SJCRH30 (cell line): Measurements from ENCODE around the gene WIPF1. TPM values are rescaled to one million over a fixed set of nuclear protein-coding genes. Genes with fewer than 3 reads are reported as not detected.

Source experiments
- DNase-seq, 2 experiments: peaks; one replicate each; pipeline ENCODE4 v3.0.0-alpha.2; 2015 to 2020
- H3K27ac ChIP-seq: fragments of 250-450 bp; sonication (Bioruptor Pico); 2 replicates; pipeline ENCODE4 v1.5.1; 2020; ENCODE audit warnings: mild to moderate bottlenecking, moderate library complexity
- H3K27me3 ChIP-seq: fragments of 250-450 bp; sonication (Bioruptor Pico); 2 replicates; pipeline ENCODE4 v1.5.1; 2020; ENCODE audit warnings: mild to moderate bottlenecking, moderate library complexity
- H3K36me3 ChIP-seq: fragments of 250-450 bp; sonication (Bioruptor Pico); 2 replicates; pipeline ENCODE4 v1.5.1; 2020; ENCODE audit warnings: mild to moderate bottlenecking, moderate library complexity
- H3K4me1 ChIP-seq: fragments of 250-450 bp; sonication (Bioruptor Pico); 2 replicates; pipeline ENCODE4 v1.5.1; 2020; ENCODE audit warnings: mild to moderate bottlenecking, moderate library complexity
- H3K4me3 ChIP-seq: fragments of 250-450 bp; sonication (Bioruptor Pico); 2 replicates; pipeline ENCODE4 v1.5.1; 2020; ENCODE audit warnings: mild to moderate bottlenecking, moderate library complexity
- H3K9me3 ChIP-seq: fragments of 250-450 bp; sonication (Bioruptor Pico); replicated peaks from 2 replicates; pipeline ENCODE4 v1.5.1; 2020; ENCODE audit warnings: mild to moderate bottlenecking, moderate library complexity
- total RNA-seq: library from RNA; depleted of rRNA; stranded (reverse); fragments of >200 nt; shearing (Covaris generic); gene quantifications from 2 replicates; pipeline ENCODE4 v1.2.3, GENCODE V29; 2014

Gene WIPF1
- total RNA-seq, 1 experiment from 2014 or later = 18.8 TPM

- H3K4me3 ChIP-seq = no peak overlapping the region
- H3K4me1 ChIP-seq = peaks cover 5% of the 10 kb centered on the region; the same call in 1 of the 2 replicates
- peak; percentile 36 to 67 for DNase-seq
- H3K9me3 ChIP-seq = no peaks in the 10 kb centered on the region
- no peak overlapping the region for H3K27ac ChIP-seq
- H3K36me3 ChIP-seq = peaks cover 3% of the 10 kb centered on the region; the same call in 1 of the 2 replicates
- no peaks in the 10 kb centered on the region for H3K27me3 ChIP-seq
These were observed 19.5 kb downstream of the WIPF1 start for GRCh38 chr2:174577967-174578589.

- no peak overlapping the region for H3K4me3 ChIP-seq
- no peaks in the 10 kb centered on the region for H3K9me3 ChIP-seq
- H3K4me1 ChIP-seq = peaks cover 5% of the 10 kb centered on the region; the same call in 1 of the 2 replicates
- H3K27me3 ChIP-seq = no peaks in the 10 kb centered on the region
- H3K36me3 ChIP-seq = peaks cover 10% of the 10 kb centered on the region; the same call in 1 of the 2 replicates
- DNase-seq = no peak
- no peak overlapping the region for H3K27ac ChIP-seq
These were observed 22.4 kb downstream of the WIPF1 start for GRCh38 chr2:174575124-174575776.

- H3K4me1 ChIP-seq = peaks cover 5% of the 10 kb centered on the region; the same call in 1 of the 2 replicates
- no peaks in the 10 kb centered on the region for H3K27me3 ChIP-seq
- no peak overlapping the region for H3K27ac ChIP-seq
- no peak for DNase-seq
- H3K4me3 ChIP-seq = no peak overlapping the region
- H3K36me3 ChIP-seq = peaks cover 10% of the 10 kb centered on the region; the same call in 1 of the 2 replicates
- no peaks in the 10 kb centered on the region for H3K9me3 ChIP-seq
These were observed 22.9 kb downstream of the WIPF1 start for GRCh38 chr2:174574657-174575056.

- no peak overlapping the region for H3K27ac ChIP-seq
- H3K4me1 ChIP-seq = peaks cover 5% of the 10 kb centered on the region; the same call in 1 of the 2 replicates
- peaks cover 10% of the 10 kb centered on the region; the same call in 1 of the 2 replicates for H3K36me3 ChIP-seq
- no peak for DNase-seq
- H3K9me3 ChIP-seq = no peaks in the 10 kb centered on the region
- no peaks in the 10 kb centered on the region for H3K27me3 ChIP-seq
- H3K4me3 ChIP-seq = no peak overlapping the region
These were observed 24.0 kb downstream of the WIPF1 start for GRCh38 chr2:174573621-174574081.

- Histone ChIP-seq H3K36me3 (peaks cover 8% of the 10 kb centered on the region; the same call in 1 of the 2 replicates), H3K4me3 (no peak overlapping the region), H3K27me3 (no peaks in the 10 kb centered on the region), H3K27ac (no peak overlapping the region), H3K9me3 (no peaks in the 10 kb centered on the region), H3K4me1 (no peaks in the 10 kb centered on the region)
- DNase-seq = no peak
These were observed 25.0 kb downstream of the WIPF1 start for GRCh38 chr2:174572556-174572955.

GRCh38 chr2:174571669-174572323, 25.8 kb downstream of the WIPF1 start:
- Histone ChIP-seq H3K27ac (no peak overlapping the region), H3K27me3 (no peaks in the 10 kb centered on the region), H3K36me3 (peaks cover 8% of the 10 kb centered on the region; the same call in 1 of the 2 replicates), H3K4me1 (no peaks in the 10 kb centered on the region), H3K4me3 (no peak overlapping the region), H3K9me3 (no peaks in the 10 kb centered on the region)
- DNase-seq = no peak

- Histone ChIP-seq H3K9me3 (no peaks in the 10 kb centered on the region), H3K4me1 (no peaks in the 10 kb centered on the region), H3K27ac (no peak overlapping the region), H3K27me3 (no peaks in the 10 kb centered on the region), H3K36me3 (peaks cover 8% of the 10 kb centered on the region; the same call in 1 of the 2 replicates), H3K4me3 (no peak overlapping the region)
- no peak for DNase-seq
These were observed 27.2 kb downstream of the WIPF1 start for GRCh38 chr2:174570318-174570958.

- no peak for DNase-seq
- H3K4me1 ChIP-seq = no peaks in the 10 kb centered on the region
- H3K27me3 ChIP-seq = no peaks in the 10 kb centered on the region
- peaks cover 8% of the 10 kb centered on the region; the same call in 1 of the 2 replicates for H3K36me3 ChIP-seq
- H3K9me3 ChIP-seq = no peaks in the 10 kb centered on the region
- H3K4me3 ChIP-seq = no peak overlapping the region
- no peak overlapping the region for H3K27ac ChIP-seq
These were observed 27.9 kb downstream of the WIPF1 start for GRCh38 chr2:174569678-174570077.

GRCh38 chr2:174568425-174568824, 29.2 kb downstream of the WIPF1 start:
- DNase-seq = no peak

GRCh38 chr2:174566871-174567270, 30.7 kb downstream of the WIPF1 start:
- Histone ChIP-seq H3K4me1 (no peaks in the 10 kb centered on the region), H3K9me3 (no peaks in the 10 kb centered on the region), H3K27ac (no peak overlapping the region), H3K27me3 (no peaks in the 10 kb centered on the region), H3K36me3 (peaks cover 8% of the 10 kb centered on the region; the same call in 1 of the 2 replicates), H3K4me3 (no peak overlapping the region)
- DNase-seq = no peak

More at GRCh38 chr2:174568425-174568824, 29.2 kb downstream of the WIPF1 start:
- Histone ChIP-seq H3K36me3 (peaks cover 8% of the 10 kb centered on the region; the same call in 1 of the 2 replicates), H3K4me3 (no peak overlapping the region), H3K27me3 (no peaks in the 10 kb centered on the region), H3K9me3 (no peaks in the 10 kb centered on the region), H3K4me1 (no peaks in the 10 kb centered on the region), H3K27ac (no peak overlapping the region)

GRCh38 chr2:174563530-174564282, 33.9 kb downstream of the WIPF1 start:
- H3K27me3 ChIP-seq = no peaks in the 10 kb centered on the region
- H3K9me3 ChIP-seq = no peaks in the 10 kb centered on the region
- DNase-seq = no peak
- H3K36me3 ChIP-seq = no peaks in the 10 kb centered on the region
- no peak overlapping the region for H3K4me3 ChIP-seq
- no peaks in the 10 kb centered on the region for H3K4me1 ChIP-seq
- no peak overlapping the region for H3K27ac ChIP-seq

- Histone ChIP-seq H3K4me3 (no peak overlapping the region), H3K4me1 (no peaks in the 10 kb centered on the region), H3K27ac (no peak overlapping the region), H3K27me3 (no peaks in the 10 kb centered on the region), H3K9me3 (no peaks in the 10 kb centered on the region), H3K36me3 (no peaks in the 10 kb centered on the region)
- DNase-seq = no peak
These were observed 35.6 kb downstream of the WIPF1 start for GRCh38 chr2:174561972-174562370.

- Histone ChIP-seq H3K9me3 (no peaks in the 10 kb centered on the region), H3K4me1 (no peaks in the 10 kb centered on the region), H3K36me3 (no peaks in the 10 kb centered on the region), H3K4me3 (no peak overlapping the region), H3K27ac (no peak overlapping the region), H3K27me3 (no peaks in the 10 kb centered on the region)
- DNase-seq = no peak
These were observed 36.2 kb downstream of the WIPF1 start for GRCh38 chr2:174561283-174561971.
